ENCODE results near the gene MAPK8IP3.

The MAPK8IP3 gene

DNA sequence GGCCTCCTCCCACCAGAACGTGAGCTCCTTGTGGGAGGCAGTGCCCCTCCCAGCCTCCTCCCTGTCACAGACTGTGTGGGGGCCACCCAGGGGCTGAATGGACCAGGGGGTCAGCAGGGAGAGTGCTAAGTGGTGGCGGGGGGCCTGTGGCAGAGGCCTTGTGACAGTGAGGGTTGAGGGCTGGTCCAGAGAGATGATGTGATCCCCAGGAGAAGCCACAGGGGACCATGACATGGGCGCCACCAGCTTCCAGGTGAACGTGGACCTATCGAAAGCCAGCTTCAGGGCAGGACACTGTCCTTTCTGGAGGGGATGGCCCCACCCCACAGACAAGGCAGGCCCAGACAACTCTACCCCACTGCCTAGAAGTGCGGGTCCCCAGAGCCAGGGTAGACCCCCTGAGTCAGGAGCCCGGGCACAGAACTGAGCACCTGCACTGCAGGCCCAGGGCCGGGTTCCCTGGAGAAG, 73.3 kb downstream of the MAPK8IP3 start:
- TF ChIP-seq, protein P1, sequence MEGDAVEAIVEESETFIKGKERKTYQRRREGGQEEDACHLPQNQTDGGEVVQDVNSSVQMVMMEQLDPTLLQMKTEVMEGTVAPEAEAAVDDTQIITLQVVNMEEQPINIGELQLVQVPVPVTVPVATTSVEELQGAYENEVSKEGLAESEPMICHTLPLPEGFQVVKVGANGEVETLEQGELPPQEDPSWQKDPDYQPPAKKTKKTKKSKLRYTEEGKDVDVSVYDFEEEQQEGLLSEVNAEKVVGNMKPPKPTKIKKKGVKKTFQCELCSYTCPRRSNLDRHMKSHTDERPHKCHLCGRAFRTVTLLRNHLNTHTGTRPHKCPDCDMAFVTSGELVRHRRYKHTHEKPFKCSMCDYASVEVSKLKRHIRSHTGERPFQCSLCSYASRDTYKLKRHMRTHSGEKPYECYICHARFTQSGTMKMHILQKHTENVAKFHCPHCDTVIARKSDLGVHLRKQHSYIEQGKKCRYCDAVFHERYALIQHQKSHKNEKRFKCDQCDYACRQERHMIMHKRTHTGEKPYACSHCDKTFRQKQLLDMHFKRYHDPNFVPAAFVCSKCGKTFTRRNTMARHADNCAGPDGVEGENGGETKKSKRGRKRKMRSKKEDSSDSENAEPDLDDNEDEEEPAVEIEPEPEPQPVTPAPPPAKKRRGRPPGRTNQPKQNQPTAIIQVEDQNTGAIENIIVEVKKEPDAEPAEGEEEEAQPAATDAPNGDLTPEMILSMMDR (conservative IDR thresholded peaks at IDR 0.05; ENCODE audit: low read depth, low read length) = no peak
- no peak overlapping the region for H3K4me3 ChIP-seq (ENCODE audit: low read length)
- no peak for DNase-seq (ENCODE audit: low read depth)

DNA sequence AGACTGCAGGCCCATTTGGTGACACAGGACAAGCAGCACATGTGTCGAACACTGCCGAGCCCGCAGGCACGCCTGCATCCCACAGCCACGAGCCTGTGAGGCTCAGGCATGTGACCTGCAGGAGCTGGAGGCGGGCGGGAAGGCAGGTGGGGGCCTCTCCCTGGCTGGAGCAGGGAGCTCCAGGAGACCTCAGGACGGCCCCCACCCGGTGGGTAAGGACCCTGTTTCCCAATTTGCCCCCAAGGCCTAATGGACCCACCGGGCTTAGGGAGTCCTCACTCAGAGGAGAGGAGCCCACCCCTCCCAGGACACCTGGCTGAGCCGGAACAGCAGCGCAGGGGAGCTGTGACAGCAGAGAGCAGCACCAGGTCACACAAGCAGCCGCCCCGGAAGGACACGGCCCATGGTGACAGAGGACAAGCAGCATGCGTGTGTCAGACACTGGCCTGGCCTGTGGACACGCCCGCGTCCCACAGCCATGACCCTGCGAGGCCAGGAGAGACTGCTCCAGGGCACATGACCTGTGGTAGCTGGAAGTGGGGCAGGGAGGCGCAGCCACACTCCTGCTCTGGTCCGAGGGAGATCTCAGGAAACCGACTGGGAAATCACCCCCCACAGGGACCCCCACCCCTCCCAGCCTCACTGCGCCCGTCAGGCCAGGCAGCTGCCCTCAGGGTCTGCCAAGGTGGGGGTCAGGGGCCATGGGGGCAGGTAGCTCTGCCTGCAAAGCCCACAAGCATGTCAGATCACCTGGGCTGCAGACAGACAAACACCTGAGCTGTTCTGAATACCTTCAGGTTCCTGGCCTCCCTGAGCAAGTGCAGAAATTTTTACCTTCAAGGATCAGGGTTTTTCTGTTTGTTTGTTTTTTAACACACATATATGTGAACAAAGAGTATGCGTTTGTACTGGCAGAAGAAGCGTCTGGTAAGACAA, 74.0 kb downstream of the MAPK8IP3 start:
- DNase-seq (ENCODE audit: low read depth) = no peak
- H3K4me3 ChIP-seq (ENCODE audit: low read length) = no peak overlapping the region
- TF ChIP-seq, protein P1 (conservative IDR thresholded peaks at IDR 0.05; ENCODE audit: low read depth, low read length) = no peak

DNA sequence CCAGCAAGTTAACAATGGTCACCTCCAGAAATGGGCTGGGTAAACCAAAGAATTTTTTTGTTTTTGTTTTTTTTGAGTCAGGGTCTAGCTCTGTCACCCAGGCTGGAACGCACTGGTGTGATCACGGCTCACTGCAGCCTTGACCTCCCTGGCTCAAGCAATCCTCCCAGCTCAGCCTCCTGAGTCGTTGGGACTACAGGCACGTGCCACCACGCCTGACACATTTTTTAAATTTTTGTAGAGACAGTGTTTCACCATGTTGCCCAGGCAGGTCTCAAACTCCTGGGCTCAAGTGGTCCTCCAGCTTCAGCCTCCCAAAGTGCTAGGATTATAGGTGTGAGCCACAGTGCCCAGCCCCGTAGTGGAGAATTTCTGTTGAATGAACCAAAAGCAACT, 74.7 kb downstream of the MAPK8IP3 start:
- TF ChIP-seq, protein P1 (conservative IDR thresholded peaks at IDR 0.05; ENCODE audit: low read depth, low read length) = no peak
- DNase-seq (ENCODE audit: low read depth) = no peak
- H3K4me3 ChIP-seq (ENCODE audit: low read length) = no peak overlapping the region

DNA sequence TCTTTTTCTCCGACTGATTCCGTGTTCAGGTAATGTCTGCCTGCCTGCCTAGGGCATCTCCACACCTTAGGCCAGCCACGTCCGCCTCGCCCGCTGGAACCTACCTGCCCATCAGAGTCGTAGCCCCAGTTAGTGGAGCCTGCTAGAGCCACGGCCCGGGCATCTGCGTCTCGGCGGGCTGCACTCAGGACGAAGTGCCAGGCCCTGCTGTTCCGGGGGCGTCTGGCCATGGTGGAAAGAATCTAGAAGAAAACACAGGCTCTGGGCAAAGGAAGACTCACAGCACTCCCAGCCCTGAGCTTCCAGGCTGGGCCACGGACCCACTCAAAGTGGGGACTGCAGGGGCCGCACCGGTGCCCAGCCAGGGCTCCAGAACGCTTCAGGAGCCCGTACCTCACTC, 75.3 kb downstream of the MAPK8IP3 start:
- DNase-seq (ENCODE audit: low read depth) = no peak
- TF ChIP-seq, protein P1 (conservative IDR thresholded peaks at IDR 0.05; ENCODE audit: low read depth, low read length) = no peak
- H3K4me3 ChIP-seq (ENCODE audit: low read length) = peak overlapping the region; percentile 89

DNA sequence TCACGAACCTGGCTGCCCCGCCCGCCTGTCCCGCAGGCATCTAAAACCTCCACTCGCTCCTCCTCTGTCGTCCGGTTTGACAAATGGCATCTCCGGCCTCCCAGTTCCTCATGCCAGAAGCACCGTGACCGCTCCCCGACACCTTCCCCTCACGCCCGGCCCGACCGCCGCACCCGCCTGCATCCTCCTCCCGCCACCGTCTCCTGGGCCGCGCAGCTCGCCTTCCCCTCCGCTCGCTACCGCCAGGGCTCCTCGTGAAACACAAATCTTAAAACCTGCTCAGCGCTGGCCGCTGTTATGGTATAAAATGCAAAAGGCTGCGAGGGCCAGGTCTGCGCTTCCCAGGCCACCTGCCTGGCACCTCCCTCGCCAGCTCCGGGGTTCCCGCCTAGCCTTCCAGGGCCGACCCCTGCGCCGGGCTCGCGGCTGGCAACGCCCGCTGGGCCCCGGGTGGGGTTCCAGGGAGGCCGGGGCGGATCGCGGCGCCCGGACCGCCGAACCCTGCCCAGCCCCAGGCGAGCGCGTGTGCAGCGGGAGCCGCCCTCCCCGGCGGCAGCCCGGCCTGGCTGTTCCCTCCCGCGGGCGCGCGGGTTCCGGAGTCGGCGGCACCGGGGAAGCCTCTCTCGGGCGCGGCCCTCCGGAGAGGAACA, 75.9 kb downstream of the MAPK8IP3 start:
- TF ChIP-seq, protein P1 (conservative IDR thresholded peaks at IDR 0.05; ENCODE audit: low read depth, low read length) = peak; percentile 12
- peak overlapping the region; percentile 89 for H3K4me3 ChIP-seq (ENCODE audit: low read length)
- DNase-seq (ENCODE audit: low read depth) = no peak

DNA sequence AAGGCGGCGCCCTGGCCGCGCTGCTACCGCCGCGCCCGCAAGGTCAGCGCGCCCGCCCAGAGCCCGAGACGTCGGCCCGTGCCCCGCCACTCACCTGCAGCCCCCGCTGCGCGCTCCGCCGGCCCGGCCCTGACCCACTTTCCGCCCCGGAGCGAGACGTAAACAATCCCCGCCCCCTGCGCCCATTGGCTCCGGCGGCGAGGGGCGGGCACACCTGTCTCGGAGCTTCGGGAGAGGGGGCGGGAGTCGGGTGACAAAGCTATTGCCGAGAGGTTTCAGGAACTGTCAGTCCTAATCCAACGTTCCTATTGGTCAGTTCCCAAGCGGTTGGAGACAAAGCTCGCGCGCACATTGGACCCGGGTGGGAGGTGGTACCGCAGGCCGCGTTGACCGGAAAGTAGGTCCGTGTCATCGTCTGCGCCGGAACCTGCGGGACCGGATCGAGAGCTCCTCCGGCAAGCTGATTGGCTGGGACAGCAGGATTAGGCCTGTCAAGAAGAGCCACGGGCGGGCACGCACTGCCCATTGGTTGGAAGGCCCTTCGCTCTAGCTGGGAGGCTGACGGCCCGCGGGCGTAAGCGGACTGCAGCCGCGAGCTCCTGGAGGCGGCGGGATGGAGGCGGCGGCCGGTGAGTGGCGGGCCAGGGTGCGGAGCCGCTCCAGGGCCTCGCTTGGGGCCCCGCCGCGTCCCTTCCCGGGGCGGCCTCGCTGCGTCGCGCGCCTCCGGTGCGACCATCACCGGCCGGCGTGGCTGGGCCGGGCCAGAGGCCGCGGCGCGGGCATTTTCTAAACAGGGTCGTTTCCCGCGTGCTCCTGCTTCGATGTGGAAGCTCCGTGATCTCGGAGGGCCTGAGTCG, 76.6 kb downstream of the MAPK8IP3 start, which contains the start of the genes NUBP2 and SPSB3:
Gene NUBP2 (plus strand): TSS at position 553 of the 857 bp plus-strand sequence. CDS start 61 bp downstream, at position 614.
Gene SPSB3 (minus strand): TSS at position 164 of the 857 bp plus-strand sequence. CDS start 1,088 bp downstream, outside the sequence.
- H3K4me3 ChIP-seq (ENCODE audit: low read length) = peak within 1 kb of the TSS; percentile 89
- peak; percentile 100 for DNase-seq (ENCODE audit: low read depth)
- TF ChIP-seq, protein P1 (conservative IDR thresholded peaks at IDR 0.05; ENCODE audit: low read depth, low read length) = no peak

All from retinal pigment epithelial cell (primary cell).